ENCODE data around the gene SPTB.
A peak's percentile ranks its signal among the peaks of the same experiment; 100 is the strongest.

The SPTB gene

GRCh38 chr14:64796369-64796768 lies 83.3 kb downstream of the SPTB start:
- TF ChIP-seq, protein P1, sequence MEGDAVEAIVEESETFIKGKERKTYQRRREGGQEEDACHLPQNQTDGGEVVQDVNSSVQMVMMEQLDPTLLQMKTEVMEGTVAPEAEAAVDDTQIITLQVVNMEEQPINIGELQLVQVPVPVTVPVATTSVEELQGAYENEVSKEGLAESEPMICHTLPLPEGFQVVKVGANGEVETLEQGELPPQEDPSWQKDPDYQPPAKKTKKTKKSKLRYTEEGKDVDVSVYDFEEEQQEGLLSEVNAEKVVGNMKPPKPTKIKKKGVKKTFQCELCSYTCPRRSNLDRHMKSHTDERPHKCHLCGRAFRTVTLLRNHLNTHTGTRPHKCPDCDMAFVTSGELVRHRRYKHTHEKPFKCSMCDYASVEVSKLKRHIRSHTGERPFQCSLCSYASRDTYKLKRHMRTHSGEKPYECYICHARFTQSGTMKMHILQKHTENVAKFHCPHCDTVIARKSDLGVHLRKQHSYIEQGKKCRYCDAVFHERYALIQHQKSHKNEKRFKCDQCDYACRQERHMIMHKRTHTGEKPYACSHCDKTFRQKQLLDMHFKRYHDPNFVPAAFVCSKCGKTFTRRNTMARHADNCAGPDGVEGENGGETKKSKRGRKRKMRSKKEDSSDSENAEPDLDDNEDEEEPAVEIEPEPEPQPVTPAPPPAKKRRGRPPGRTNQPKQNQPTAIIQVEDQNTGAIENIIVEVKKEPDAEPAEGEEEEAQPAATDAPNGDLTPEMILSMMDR (IDR thresholded peaks at IDR 0.05; ENCODE audit: insufficient read depth, low read depth, low read length, missing control alignments) = no peak
- H3K4me3 ChIP-seq (ENCODE audit: low read depth, low read length) = no peak overlapping the region
- no peak for DNase-seq (ENCODE audit: low read depth)

- TF ChIP-seq, protein P1 (IDR thresholded peaks at IDR 0.05; ENCODE audit: insufficient read depth, low read depth, low read length, missing control alignments) = no peak
- DNase-seq (ENCODE audit: low read depth) = no peak
- no peak overlapping the region for H3K4me3 ChIP-seq (ENCODE audit: low read depth, low read length)
Observed at GRCh38 chr14:64795921-64796320, 83.8 kb downstream of the SPTB start.

- DNase-seq (ENCODE audit: low read depth) = no peak
- TF ChIP-seq, protein P1 (IDR thresholded peaks at IDR 0.05; ENCODE audit: insufficient read depth, low read depth, low read length, missing control alignments) = no peak
- no peak overlapping the region for H3K4me3 ChIP-seq (ENCODE audit: low read depth, low read length)
Observed at GRCh38 chr14:64795211-64795610, 84.5 kb downstream of the SPTB start.

DNA sequence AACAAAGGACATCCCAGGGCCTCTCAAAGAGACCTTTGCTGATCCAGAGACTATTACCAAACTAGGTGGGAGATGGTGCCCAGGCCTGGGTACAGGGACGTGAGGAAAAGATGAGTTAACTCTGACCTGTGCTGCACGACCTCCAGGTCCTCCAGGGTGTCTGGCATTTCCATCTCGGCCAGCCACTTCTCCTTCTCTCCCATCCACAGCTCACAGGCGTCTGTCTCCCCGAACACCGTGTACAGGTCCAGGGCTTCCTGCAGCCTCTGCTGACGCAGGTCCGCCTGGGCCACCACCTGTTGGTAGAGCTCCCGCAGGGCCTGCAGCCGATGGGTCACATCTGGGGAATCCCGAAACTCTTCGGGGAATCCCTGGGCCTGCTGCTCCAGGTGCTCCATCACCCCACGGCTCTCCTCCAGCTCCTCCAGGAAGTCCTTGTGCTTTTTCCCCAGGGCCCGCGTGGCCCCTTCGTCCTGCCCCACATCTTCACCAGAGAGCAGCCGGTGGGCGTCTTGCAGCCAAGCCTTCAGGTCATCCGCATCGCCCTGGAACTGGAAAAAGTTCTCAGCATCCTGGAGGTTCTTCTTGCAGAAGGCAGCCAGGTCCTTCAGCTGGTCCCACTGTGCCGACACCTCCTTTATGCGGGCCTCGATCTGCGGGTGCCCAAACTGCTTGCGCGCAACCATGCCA lies 86.7 kb downstream of the SPTB start:
- TF ChIP-seq, protein P1 (IDR thresholded peaks at IDR 0.05; ENCODE audit: insufficient read depth, low read depth, low read length, missing control alignments) = no peak
- peak; percentile 24 for DNase-seq (ENCODE audit: low read depth)
- H3K4me3 ChIP-seq (ENCODE audit: low read depth, low read length) = no peak overlapping the region

DNA sequence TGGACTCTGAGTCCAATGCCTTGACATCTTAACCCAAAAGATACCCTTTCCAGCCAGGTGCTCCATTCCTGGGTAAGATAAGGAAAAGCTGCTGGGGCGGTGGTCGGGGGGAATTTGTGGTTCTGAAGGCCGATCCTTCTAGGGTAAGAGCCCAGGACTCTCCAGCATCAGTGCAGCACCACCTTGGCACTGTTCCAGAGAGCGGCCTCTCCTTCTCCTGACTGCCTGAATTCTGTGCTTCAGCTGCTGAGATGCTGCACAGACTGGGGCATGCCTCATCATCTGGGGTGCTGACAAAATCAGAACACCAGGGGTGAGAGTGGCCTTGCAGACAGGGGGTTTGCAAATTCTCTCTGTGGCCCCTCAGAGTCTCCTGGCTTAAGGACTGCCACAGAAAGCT lies 87.5 kb downstream of the SPTB start:
- DNase-seq (ENCODE audit: low read depth) = no peak
- TF ChIP-seq, protein P1 (IDR thresholded peaks at IDR 0.05; ENCODE audit: insufficient read depth, low read depth, low read length, missing control alignments) = no peak
- no peak overlapping the region for H3K4me3 ChIP-seq (ENCODE audit: low read depth, low read length)

DNA sequence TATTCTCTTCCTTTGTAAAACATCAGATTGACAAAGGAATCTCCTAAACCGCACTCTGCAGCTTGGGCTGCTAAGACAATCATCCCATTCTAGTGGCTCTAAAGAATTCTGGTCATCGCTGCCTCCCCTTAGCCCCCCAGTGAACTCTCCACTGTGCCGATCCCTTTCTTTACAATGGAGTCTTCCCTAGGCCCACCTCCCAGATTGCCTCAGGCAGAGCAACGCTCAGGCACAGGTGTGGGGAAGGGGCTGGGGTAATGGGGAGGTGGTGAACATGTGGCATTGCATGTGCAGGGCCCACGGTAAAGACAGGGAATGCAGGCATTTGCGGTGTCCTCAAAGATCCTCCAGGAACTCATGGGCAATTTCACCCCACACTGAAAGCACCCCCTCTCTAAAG lies 89.2 kb downstream of the SPTB start:
- no peak for DNase-seq (ENCODE audit: low read depth)
- no peak overlapping the region for H3K4me3 ChIP-seq (ENCODE audit: low read depth, low read length)
- TF ChIP-seq, protein P1 (IDR thresholded peaks at IDR 0.05; ENCODE audit: insufficient read depth, low read depth, low read length, missing control alignments) = no peak

DNA sequence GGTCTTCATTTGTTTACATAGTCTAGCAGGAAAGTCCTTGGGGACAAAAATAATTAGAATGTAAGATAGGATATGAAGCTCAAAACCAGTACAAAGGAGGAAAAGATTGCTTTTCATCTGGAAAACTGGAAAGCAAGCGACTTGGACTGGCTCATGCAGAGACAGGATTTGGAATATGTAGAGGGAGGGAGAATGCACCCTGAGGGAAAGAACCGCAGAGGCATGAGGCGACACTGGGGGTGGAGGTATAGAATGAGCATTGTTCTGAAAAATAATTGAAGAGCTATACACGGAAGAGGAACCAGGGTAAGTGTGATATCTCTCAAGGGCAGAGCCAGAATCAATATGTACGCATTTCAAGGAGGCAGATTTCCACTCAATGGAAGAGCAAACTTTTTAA lies 90.0 kb downstream of the SPTB start:
- H3K4me3 ChIP-seq (ENCODE audit: low read depth, low read length) = no peak overlapping the region
- DNase-seq (ENCODE audit: low read depth) = no peak
- TF ChIP-seq, protein P1 (IDR thresholded peaks at IDR 0.05; ENCODE audit: insufficient read depth, low read depth, low read length, missing control alignments) = no peak

Data from GM12865 (cell line).